ENCODE results near the gene ERICH2. TPM values are rescaled to one million over a fixed set of nuclear protein-coding genes. Genes with fewer than 3 reads are reported as not detected.

The ERICH2 gene
- total RNA-seq, 1 donor from 2014 or later = 1.7 TPM

- Histone ChIP-seq H3K79me2 (ENCODE audit: insufficient read depth, low read length) (no peaks in the 10 kb centered on the region), H3K4me2 (ENCODE audit: low read length) (no peak overlapping the region), H3K9me3 (ENCODE audit: insufficient read depth, low read depth, low read length) (no peaks in the 10 kb centered on the region), H3K27me3 (ENCODE audit: insufficient read depth, low read length) (peaks cover 61% of the 10 kb centered on the region), H3K36me3 (ENCODE audit: insufficient read depth, low read length) (no peaks in the 10 kb centered on the region), H4K20me1 (ENCODE audit: insufficient read depth, low read length) (peaks cover 16% of the 10 kb centered on the region), H3K4me1 (ENCODE audit: insufficient read depth, low read length) (peaks cover 27% of the 10 kb centered on the region), H3K4me3 (ENCODE audit: insufficient read depth, low read depth, low read length) (no peak overlapping the region), H3K9ac (ENCODE audit: low read length) (no peak overlapping the region), H2AFZ (ENCODE audit: low read depth, low read length) (no peak overlapping the region), H3K27ac (ENCODE audit: low read depth, low read length) (no peak overlapping the region)
- peaks cover 5% of the 10 kb centered on the region for H3K9me3 Mint-ChIP-seq (ENCODE audit: unreplicated experiment)
- H3K4me1 Mint-ChIP-seq (ENCODE audit: low read depth, unreplicated experiment) = no peaks in the 10 kb centered on the region
- H3K27me3 Mint-ChIP-seq (ENCODE audit: low read depth, unreplicated experiment) = peaks cover 51% of the 10 kb centered on the region
- H3K27ac Mint-ChIP-seq (ENCODE audit: unreplicated experiment) = no peak overlapping the region
- H3K36me3 Mint-ChIP-seq (ENCODE audit: low read depth, unreplicated experiment) = no peaks in the 10 kb centered on the region
- TF ChIP-seq CTCF (IDR thresholded peaks at IDR 0.05; ENCODE audit: insufficient read depth, low read depth, low read length) = no peak
- no peak for TF ChIP-seq EZH2 (IDR thresholded peaks at IDR 0.05; ENCODE audit: insufficient read depth, low read length)
- FAIRE-seq = no peak
- peak overlapping the region; percentile 51 for H3K4me3 Mint-ChIP-seq (ENCODE audit: unreplicated experiment)
- DNase-seq (ENCODE audit: low read depth) = no peak
Measured at GRCh38 chr2:170814533-170815230, 44.5 kb downstream of the ERICH2 start.

GRCh38 chr2:170815311-170815710, 45.1 kb downstream of the ERICH2 start:
- Mint-ChIP-seq H3K36me3 (ENCODE audit: low read depth, unreplicated experiment) (no peaks in the 10 kb centered on the region), H3K27ac (ENCODE audit: unreplicated experiment) (peak overlapping the region; percentile 12), H3K4me3 (ENCODE audit: unreplicated experiment) (peak overlapping the region; percentile 51), H3K4me1 (ENCODE audit: low read depth, unreplicated experiment) (no peaks in the 10 kb centered on the region), H3K9me3 (ENCODE audit: unreplicated experiment) (peaks cover 5% of the 10 kb centered on the region), H3K27me3 (ENCODE audit: low read depth, unreplicated experiment) (peaks cover 54% of the 10 kb centered on the region)
- DNase-seq (ENCODE audit: low read depth) (no peak), FAIRE-seq (no peak)
- Histone ChIP-seq H3K27ac (ENCODE audit: low read depth, low read length) (no peak overlapping the region), H2AFZ (ENCODE audit: low read depth, low read length) (no peak overlapping the region), H3K4me2 (ENCODE audit: low read length) (peak overlapping the region; percentile 89), H3K27me3 (ENCODE audit: insufficient read depth, low read length) (peaks cover 67% of the 10 kb centered on the region), H3K36me3 (ENCODE audit: insufficient read depth, low read length) (no peaks in the 10 kb centered on the region), H3K4me3 (ENCODE audit: insufficient read depth, low read depth, low read length) (no peak overlapping the region), H4K20me1 (ENCODE audit: insufficient read depth, low read length) (peaks cover 16% of the 10 kb centered on the region), H3K9ac (ENCODE audit: low read length) (no peak overlapping the region), H3K79me2 (ENCODE audit: insufficient read depth, low read length) (no peaks in the 10 kb centered on the region), H3K4me1 (ENCODE audit: insufficient read depth, low read length) (peaks cover 27% of the 10 kb centered on the region), H3K9me3 (ENCODE audit: insufficient read depth, low read depth, low read length) (no peaks in the 10 kb centered on the region)
- no peak for TF ChIP-seq EZH2 (IDR thresholded peaks at IDR 0.05; ENCODE audit: insufficient read depth, low read length)
- no peak for TF ChIP-seq CTCF (IDR thresholded peaks at IDR 0.05; ENCODE audit: insufficient read depth, low read depth, low read length)

All from astrocyte (in vitro differentiated cells and primary cell).